ENCODE data around the gene NR1H2. TPM values are rescaled to one million over a fixed set of nuclear protein-coding genes. Genes with fewer than 3 reads are reported as not detected.

NR1H2 gene
- total RNA-seq, 1 experiment from 2014 or later, result 40.3 TPM

GRCh38 chr19:50383852-50384684, 7.8 kb downstream of the NR1H2 start, which contains the start of gene POLD1:
TSS of gene POLD1 (plus strand) at chr19:50384347. CDS start at chr19:50398852, 14,505 bp downstream.
- Histone ChIP-seq H3K9me2 (ENCODE audit: insufficient read depth) (no peaks in the 10 kb centered on the region), H3K27me3 (ENCODE audit: insufficient read depth, low read length) (no peaks in the 10 kb centered on the region), H3K4me1 (ENCODE audit: control insufficient read depth in 1 of 2, insufficient read depth in 2 of 2, low read length in 2 of 2) (peaks cover 11 to 16% of the 10 kb centered on the region in 2 experiments; a peak in 3 of 4 replicates), H3K36me3 (ENCODE audit: control insufficient read depth in 1 of 2, insufficient read depth in 2 of 2, low read length in 2 of 2) (peaks cover 23 to 35% of the 10 kb centered on the region in 2 experiments; a peak in 3 of 4 replicates), H3K4me3 (replicated peaks in 1 of 2; ENCODE audit: low read depth in 1 of 2, low read length in 2 of 2) (peak within 1 kb of the TSS; percentile 50 to 71), H4K20me1 (ENCODE audit: insufficient read depth) (no peaks in the 10 kb centered on the region), H3K9me3 (ENCODE audit: control insufficient read depth in 1 of 2, insufficient read depth in 1 of 2, low read depth in 1 of 2, low read length in 2 of 2) (no peaks in the 10 kb centered on the region), H3K4me2 (ENCODE audit: low read length) (peak within 1 kb of the TSS; percentile 82), H2AFZ (ENCODE audit: low read depth, low read length, poor library complexity, severe bottlenecking) (no peak within 1 kb of the TSS), H3K27ac (ENCODE audit: low read depth, low read length) (peak within 1 kb of the TSS; percentile 71), H3K9ac (ENCODE audit: low read length) (peak within 1 kb of the TSS; percentile 81), H3K79me2 (ENCODE audit: insufficient read depth, low read length) (peaks cover 50% of the 10 kb centered on the region)
- peak; percentile 97 for DNase-seq (ENCODE audit: low read depth, low spot score)
- ChIA-PET POLR2A (interaction anchor here (1.0 to 1.4 kb wide), 4 partner anchors 8 to 420 kb away, joined by 3 to 5 read pairs (median 4); partner anchors contain the start of gene NR1H2), RAD21 (ENCODE audit: low non-redundant PET in 1 of 2, low total read pairs in 2 of 2, uncharacterized antibody in 2 of 2, unreplicated experiment in 2 of 2) (no interaction called here), CTCF (interaction anchor here (1.2 kb wide), 1 partner anchor 55 kb away, joined by 3 read pairs; the partner anchor contains the start of gene KCNC3)
- no TSS peak for BruUV-seq (replicated peaks)
- intact Hi-C loops (cut with micrococcal nuclease), result no loop called here
- peak; percentile 90 for ATAC-seq
- TF ChIP-seq POLR2AphosphoS5 (IDR thresholded peaks at IDR 0.05; ENCODE audit: low read depth, low read length) (peak; percentile 83), YY1 (IDR thresholded peaks at IDR 0.05; ENCODE audit: extremely low read depth, insufficient replicate concordance, low read depth, low read length) (peak; percentile 7), SRF (IDR thresholded peaks at IDR 0.05; ENCODE audit: low read depth) (peak; percentile 93), RAD21 (IDR thresholded peaks at IDR 0.05; ENCODE audit: low read depth) (no peak), ZBTB33 (IDR thresholded peaks at IDR 0.05; ENCODE audit: extremely low read depth, insufficient replicate concordance, low read length) (no peak), MAX (IDR thresholded peaks at IDR 0.05) (peak; percentile 92), JUND (IDR thresholded peaks at IDR 0.05) (no peak), SP1 (IDR thresholded peaks at IDR 0.05; ENCODE audit: low read depth) (peak; percentile 60), TCF7L2 (IDR thresholded peaks at IDR 0.05; ENCODE audit: borderline replicate concordance, extremely low read depth, insufficient read depth, insufficient read length) (peak; percentile 62), ZNF274 (IDR thresholded peaks at IDR 0.05; ENCODE audit: low read depth, low read length) (no peak), CEBPB (IDR thresholded peaks at IDR 0.05; ENCODE audit: low read depth) (no peak), REST (IDR thresholded peaks at IDR 0.05; ENCODE audit: low read depth) (no peak), EZH2phosphoT487 (IDR thresholded peaks at IDR 0.05; ENCODE audit: borderline replicate concordance) (no peak), FOSL1 (IDR thresholded peaks at IDR 0.05; ENCODE audit: low read depth) (no peak), EZH2 (IDR thresholded peaks at IDR 0.05) (no peak), ZFX (IDR thresholded peaks at IDR 0.05) (no peak; the same call in 1 of the 2 replicates), SIN3A (IDR thresholded peaks at IDR 0.05; ENCODE audit: low read depth) (peak; percentile 40), EGR1 (IDR thresholded peaks at IDR 0.05; ENCODE audit: low read depth) (peak; percentile 95), POLR2A (IDR thresholded peaks at IDR 0.05; ENCODE audit: borderline replicate concordance, extremely low read depth, insufficient read depth, insufficient read length) (peak; percentile 89)
